H1 (cell line): ENCODE measurements around the gene FAM151A. TPM values are rescaled to one million over a fixed set of nuclear protein-coding genes. Genes with fewer than 3 reads are reported as not detected.

Source experiments
- CTCF ChIA-PET: fragments of 300-600 bp; sonication (Branson Sonifier 250); formaldehyde crosslinking; loops from one replicate; lab custom pipeline; 2021; ENCODE audit not compliant: partially characterized antibody; lab: Charles Lee
- POLR2A ChIA-PET: fragments of 300-600 bp; sonication (Branson Sonifier 250); formaldehyde crosslinking; loops from one replicate; lab custom pipeline; 2021; ENCODE audit warnings: inconsistent platforms; ENCODE audit not compliant: partially characterized antibody; lab: Charles Lee
- DNase-seq, 2 experiments: peaks; one replicate each; pipeline versions ENCODE4 v3.0.0 to v3.0.0-alpha.2; 2010 to 2022; ENCODE audit warnings: low spot score in 2 of 2, low read depth in 1 of 2, mixed read lengths in 1 of 2
- FAIRE-seq: peaks from 2 replicates; lab custom pipeline; 2011; peaks lifted over from hg19 to GRCh38; lab: Jason Lieb, UNC
- H2AFZ ChIP-seq: 2 replicates; pipeline ENCODE4 v1.8.1; 2012; ENCODE audit warnings: low read length, inconsistent platforms
- H2AK5ac ChIP-seq: 2 replicates; pipeline ENCODE4 v1.6.1; 2013; ENCODE audit warnings: low read depth, low read length
- H2BK120ac ChIP-seq: replicated peaks from 2 replicates; pipeline ENCODE3; 2013; ENCODE audit warnings: low read depth, low read length, inconsistent platforms
- H2BK12ac ChIP-seq: 2 replicates; pipeline ENCODE4 v1.6.1; 2013; ENCODE audit warnings: low read depth, low read length
- H2BK15ac ChIP-seq: 2 replicates; pipeline ENCODE4 v1.6.1; 2013; ENCODE audit warnings: low read length
- H2BK20ac ChIP-seq: 2 replicates; pipeline ENCODE4 v1.6.1; 2013; ENCODE audit warnings: low read length
- H2BK5ac ChIP-seq: 2 replicates; pipeline ENCODE4 v1.6.1; 2013; ENCODE audit warnings: low read depth, low read length
- H3K14ac ChIP-seq: 2 replicates; pipeline ENCODE4 v1.6.1; 2013; ENCODE audit warnings: inconsistent platforms; ENCODE audit not compliant: insufficient read length
- H3K18ac ChIP-seq: 2 replicates; pipeline ENCODE4 v1.6.1; 2013; ENCODE audit warnings: low read length; ENCODE audit errors: extremely low read depth
- H3K23ac ChIP-seq: 2 replicates; pipeline ENCODE4 v1.6.1; 2013; ENCODE audit warnings: inconsistent platforms; ENCODE audit not compliant: insufficient read length
- H3K23me2 ChIP-seq: 2 replicates; pipeline ENCODE4 v1.6.1; 2013; ENCODE audit warnings: low read depth, low read length
- H3K27ac ChIP-seq: 2 replicates; pipeline ENCODE4 v1.6.1; 2011; ENCODE audit warnings: low read depth, low read length, inconsistent platforms
- H3K27me3 ChIP-seq, 4 experiments: replicated peaks in 1 of 4; 1 replicate in 1 of 4; 2 replicates in 3 of 4; pipeline versions ENCODE4 v1.6.1 to v1.8.1; 2011 to 2013; ENCODE audit warnings: low read length in 3 of 4, mild to moderate bottlenecking in 3 of 4, inconsistent platforms in 2 of 4, mixed read lengths in 2 of 4, moderate library complexity in 1 of 4; ENCODE audit not compliant: control insufficient read depth in 3 of 4, insufficient read depth in 3 of 4; ENCODE audit errors: extremely low read depth in 1 of 4
- H3K36me3 ChIP-seq, 4 experiments: 2 replicates each; pipeline versions ENCODE4 v1.6.1 to v1.8.1; 2011 to 2013; ENCODE audit warnings: mild to moderate bottlenecking in 4 of 4, low read length in 3 of 4, moderate library complexity in 2 of 4, control low read depth in 1 of 4, inconsistent platforms in 1 of 4; ENCODE audit not compliant: insufficient read depth in 4 of 4, control insufficient read depth in 2 of 4
- H3K4ac ChIP-seq: replicated peaks from 2 replicates; pipeline ENCODE3; 2013; ENCODE audit warnings: low read length, low read depth, mixed read lengths, inconsistent platforms; ENCODE audit not compliant: insufficient read length
- H3K4me1 ChIP-seq, 4 experiments: replicated peaks in 1 of 4; 1 replicate in 1 of 4; 2 replicates in 3 of 4; pipeline versions ENCODE4 v1.6.1 to v1.8.1; 2011 to 2013; ENCODE audit warnings: low read length in 3 of 4, inconsistent platforms in 2 of 4, mixed read lengths in 1 of 4; ENCODE audit not compliant: insufficient read depth in 4 of 4, control insufficient read depth in 3 of 4
- H3K4me2 ChIP-seq, 2 experiments: 2 replicates each; pipeline versions ENCODE4 v1.6.1 to v1.8.1; 2011 to 2013; ENCODE audit warnings: low read depth in 2 of 2, low read length in 2 of 2, control low read depth in 1 of 2, inconsistent platforms in 1 of 2, mild to moderate bottlenecking in 1 of 2; ENCODE audit not compliant: insufficient read depth in 1 of 2
- H3K4me3 ChIP-seq, 4 experiments: fragments of 200-600, 300-600 bp in 1 of 4; sonication (generic), shearing (Covaris generic), sonication (Bioruptor Twin) in 1 of 4; 2 replicates each; pipeline versions ENCODE4 v1.5.1 to v1.8.1; 2011 to 2016; ENCODE audit warnings: low read length in 4 of 4, low read depth in 3 of 4, control low read depth in 2 of 4, inconsistent platforms in 2 of 4, mild to moderate bottlenecking in 2 of 4, mixed read lengths in 1 of 4, moderate library complexity in 1 of 4; ENCODE audit not compliant: insufficient read depth in 2 of 4; ENCODE audit errors: extremely low read depth in 1 of 4
- H3K56ac ChIP-seq: replicated peaks from 2 replicates; pipeline ENCODE3; 2013; ENCODE audit warnings: low read depth, mild to moderate bottlenecking, mixed read lengths, low read length, inconsistent platforms; ENCODE audit not compliant: insufficient read length
- H3K79me1 ChIP-seq: 2 replicates; pipeline ENCODE4 v1.6.1; 2013; ENCODE audit warnings: low read depth, low read length, control low read depth
- H3K79me2 ChIP-seq, 2 experiments: 2 replicates each; pipeline versions ENCODE4 v1.6.1 to v1.8.1; 2012 to 2013; ENCODE audit warnings: low read length in 2 of 2, mild to moderate bottlenecking in 2 of 2, inconsistent platforms in 1 of 2; ENCODE audit not compliant: insufficient read depth in 2 of 2, control insufficient read depth in 1 of 2
- H3K9ac ChIP-seq, 4 experiments: replicated peaks in 1 of 4; 1 replicate in 1 of 4; 2 replicates in 3 of 4; pipeline versions ENCODE4 v1.6.1 to v1.8.1; 2011 to 2013; ENCODE audit warnings: low read depth in 3 of 4, low read length in 3 of 4, control low read depth in 2 of 4, mild to moderate bottlenecking in 2 of 4, moderate library complexity in 2 of 4, inconsistent platforms in 1 of 4; ENCODE audit errors: extremely low read depth in 1 of 4
- H3K9me3 ChIP-seq, 2 experiments: 2 replicates each; pipeline versions ENCODE4 v1.6.1 to v1.8.1; 2012 to 2013; ENCODE audit warnings: mild to moderate bottlenecking in 2 of 2, moderate library complexity in 2 of 2, control low read depth in 1 of 2, inconsistent platforms in 1 of 2, low read depth in 1 of 2, low read length in 1 of 2, mixed read lengths in 1 of 2; ENCODE audit not compliant: insufficient read depth in 2 of 2
- H4K20me1 ChIP-seq, 2 experiments: replicated peaks in 1 of 2; 2 replicates each; pipeline versions ENCODE3 to v1.8.1; 2011 to 2013; ENCODE audit warnings: inconsistent platforms in 2 of 2, low read length in 2 of 2, mild to moderate bottlenecking in 1 of 2; ENCODE audit not compliant: insufficient read depth in 2 of 2, control insufficient read depth in 1 of 2
- H4K5ac ChIP-seq: 2 replicates; pipeline ENCODE4 v1.6.1; 2013; ENCODE audit warnings: low read length, low read depth, mixed read lengths, inconsistent platforms; ENCODE audit not compliant: insufficient read length
- H4K8ac ChIP-seq: 2 replicates; pipeline ENCODE4 v1.8.0; 2013; ENCODE audit warnings: mild to moderate bottlenecking, moderate library complexity, low read length, inconsistent platforms; ENCODE audit not compliant: insufficient read depth; ENCODE audit errors: extremely low read depth
- H4K91ac ChIP-seq: replicated peaks from 2 replicates; pipeline ENCODE3; 2013; ENCODE audit warnings: low read length, mixed read lengths, inconsistent platforms; ENCODE audit not compliant: insufficient read length
- KDM1A ChIP-seq: fragments of 200-600, 300-600 bp; sonication (generic); IDR thresholded peaks from 2 replicates; pipeline ENCODE4 v1.7.1; 2016; ENCODE audit warnings: mild to moderate bottlenecking, low read length, borderline replicate concordance
- MAFK ChIP-seq: IDR thresholded peaks from 2 replicates; pipeline ENCODE4 v1.6.1; 2012; ENCODE audit warnings: low read depth, mild to moderate bottlenecking, improper control_type of control experiment, low read length
- RBBP5 ChIP-seq: IDR thresholded peaks from 2 replicates; pipeline ENCODE4 v1.7.1; 2012; ENCODE audit warnings: low read depth, mild to moderate bottlenecking, inconsistent platforms, low read length, moderate library complexity, borderline replicate concordance
- SP1 ChIP-seq: IDR thresholded peaks from 2 replicates; pipeline ENCODE4 v1.6.1; 2011; ENCODE audit warnings: low read depth, low read length
- TAF7 ChIP-seq: optimal IDR thresholded peaks from 2 replicates; pipeline ENCODE3; 2011; ENCODE audit warnings: low read depth, mild to moderate bottlenecking, inconsistent platforms, low read length, moderate library complexity, borderline replicate concordance
- WGBS, 2 experiments: shearing (Covaris generic) in 1 of 2; methylation state at CpG; one replicate each; pipeline versions ENCODE4 v1.1.6 to v1.1.7; 2013 to 2015; ENCODE audit warnings: low lambda C conversion rate in 2 of 2, mixed read lengths in 2 of 2, inconsistent platforms in 1 of 2, low coverage in 1 of 2, missing lambda C conversion rate in 1 of 2; ENCODE audit not compliant: insufficient replicate concordance in 2 of 2, insufficient coverage in 1 of 2, insufficient read length in 1 of 2; ENCODE audit errors: extremely low coverage in 1 of 2, missing lambda C conversion rate in 1 of 2; 5-methylcytosine and 5-hydroxymethylcytosine counted together
- polyA plus RNA-seq, 7 experiments: library from polyadenylated mRNA; depleted of rRNA in 3 of 7; stranded (reverse) in 5 of 7; unstranded in 2 of 7; fragments of >200 nt in 5 of 7; fragments of 200-250 nt in 2 of 7; gene quantifications; 1 replicate in 5 of 7; 2 replicates in 1 of 7; 4 replicates in 1 of 7; pipeline versions ENCODE4 v1.2.1 to v1.2.3, GENCODE V29; 2011 to 2013; ENCODE audit warnings: missing spikeins in 2 of 7, mixed read lengths in 2 of 7
- total RNA-seq: library from RNA; stranded (reverse); fragmentation: NEBNext Ultra II Directional; extraction: Animal tissue kit (Norgen Biotek cat#: 25700); gene quantifications from 2 replicates; pipeline ENCODE4 v1.2.1, GENCODE V29; 2021

Gene FAM151A
- total and polyA plus RNA-seq, 2 of the 8 experiments (the other 6 are each of a cell fraction or from before 2014, with no cell fraction given) = not detected

- Histone ChIP-seq H3K4me1 (peaks cover 0 to 12% (median 7%) of the 10 kb centered on the region in 4 experiments; a peak in 6 of 7 replicates), H4K8ac (no peak overlapping the region)
- TF ChIP-seq KDM1A (no peak), MAFK (no peak), TAF7 (no peak), RBBP5 (no peak), SP1 (no peak)
- TF ChIP-seq, all 59 proteins: peak for 0
- Histone ChIP-seq H3K14ac (no peak overlapping the region), H2BK20ac (no peak overlapping the region), H3K9ac (no peak overlapping the region), H2AK5ac (no peak overlapping the region), H3K18ac (no peak overlapping the region), H3K4ac (no peak overlapping the region), H3K56ac (no peak overlapping the region), H3K79me1 (no peaks in the 10 kb centered on the region), H3K4me2 (no peak overlapping the region), H4K20me1 (no peaks in the 10 kb centered on the region), H3K79me2 (no peaks in the 10 kb centered on the region), H2BK5ac (peak overlapping the region; percentile 73; the same call in 1 of the 2 replicates), H3K27me3 (no peaks in the 10 kb centered on the region; a peak in 1 of 7 replicates), H3K4me3 (no peak overlapping the region), H2AFZ (no peak overlapping the region), H2BK12ac (peak overlapping the region; percentile 60; the same call in 1 of the 2 replicates), H3K9me3 (no peaks in the 10 kb centered on the region), H3K36me3 (no peaks in the 10 kb centered on the region), H3K23me2 (0 out of 2 replicates have a peak, but pooled peaks cover 3% of the 10 kb centered on the region), H3K23ac (no peak overlapping the region), H4K5ac (no peak overlapping the region), H2BK15ac (no peak overlapping the region), H4K91ac (peak overlapping the region; percentile 70), H2BK120ac (peak overlapping the region; percentile 31), H3K27ac (no peak overlapping the region)
- no peak for FAIRE-seq
- ChIA-PET POLR2A (no interaction called here), CTCF (no interaction called here)
- no peak for DNase-seq
- WGBS, 2 experiments = 86% methylated on average over 13 of the region's 13 CpGs; no CpG with 5 or more reads in 1 of the 2 experiments
Observed at GRCh38 chr1:54615531-54616279, 7.6 kb downstream of the FAM151A start.
